HepG2 (cell line): ENCODE data around the gene ELP1. TPM values are rescaled to one million over a fixed set of nuclear protein-coding genes. Genes with fewer than 3 reads are reported as not detected.

Experiments
- ATAC-seq: fragments of 200-7000 bp; cut with Tn5 transposase; 3 replicates; pipeline ENCODE4 v1.9.1; 2020; ENCODE audit warnings: mild to moderate bottlenecking, moderate library complexity
- BruUV-seq: library from RNA; stranded (reverse); fragments of 400-500 nt; replicated peaks from 2 replicates; lab custom pipeline; 2021; lab: Mats Ljungman, UMichigan
- CTCF ChIA-PET: fragments of 300-600 bp; formaldehyde crosslinking; extraction: SDS; loops from one replicate; lab custom pipeline; 2021; ENCODE audit warnings: low total read pairs, inconsistent platforms, low intra/inter-chr PET ratio; lab: Yijun Ruan, JAX
- POLR2A ChIA-PET: fragments of 350-600 bp; sonication (Branson Sonifier 250); formaldehyde crosslinking; loops from one replicate; lab custom pipeline; 2020; ENCODE audit warnings: antibody characterized with exemption, inconsistent platforms; lab: Yijun Ruan, JAX
- DNase-seq: peaks from one replicate; pipeline ENCODE4 v3.0.0-alpha.2; 2015; ENCODE audit warnings: low spot score
- FAIRE-seq: peaks from 3 replicates; lab custom pipeline; 2011; peaks lifted over from hg19 to GRCh38; lab: Jason Lieb, UNC
- H2AFZ ChIP-seq: one replicate; pipeline ENCODE4 v1.6.1; 2011; ENCODE audit warnings: low read length, inconsistent platforms
- H3K27ac ChIP-seq: fragments of 300-600 bp; 3 replicates; pipeline ENCODE4 v1.8.0; 2011; ENCODE audit warnings: mixed run types, mild to moderate bottlenecking, mixed read lengths, low read length, inconsistent platforms; ENCODE audit not compliant: insufficient read depth; ENCODE audit errors: extremely low read length
- H3K27me3 ChIP-seq, 2 experiments: fragments of 200-600 bp in 1 of 2; 2 replicates in 1 of 2; 3 replicates in 1 of 2; pipeline versions ENCODE4 v1.6.0 to v1.8.0; 2011; ENCODE audit warnings: low read length in 2 of 2, mild to moderate bottlenecking in 2 of 2, moderate library complexity in 2 of 2, inconsistent platforms in 1 of 2; ENCODE audit not compliant: insufficient read depth in 2 of 2, control insufficient read depth in 1 of 2
- H3K36me3 ChIP-seq, 2 experiments: fragments of 200-600 bp in 1 of 2; replicated peaks in 1 of 2; 2 replicates in 1 of 2; 3 replicates in 1 of 2; pipeline versions ENCODE4 v1.5.1 to v1.8.0; 2011; ENCODE audit warnings: low read length in 2 of 2, inconsistent platforms in 1 of 2; ENCODE audit not compliant: insufficient read depth in 2 of 2, control insufficient read depth in 1 of 2
- H3K4me1 ChIP-seq: 2 replicates; pipeline ENCODE4 v1.5.1; 2012; ENCODE audit warnings: low read length, inconsistent platforms; ENCODE audit not compliant: insufficient read depth
- H3K4me2 ChIP-seq: 2 replicates; pipeline ENCODE4 v1.6.0; 2011; ENCODE audit warnings: low read depth, low read length, inconsistent platforms
- H3K4me3 ChIP-seq, 3 experiments: fragments of 200-600 bp in 1 of 3; sonication (generic), shearing (Covaris generic) in 1 of 3; replicated peaks in 1 of 3; 2 replicates each; pipeline ENCODE4 v1.5.1; 2011 to 2016; ENCODE audit warnings: low read length in 3 of 3, inconsistent platforms in 2 of 3, low read depth in 2 of 3, mild to moderate bottlenecking in 2 of 3, control low read depth in 1 of 3, mixed read lengths in 1 of 3; ENCODE audit not compliant: insufficient read depth in 1 of 3
- H3K79me2 ChIP-seq: one replicate; pipeline ENCODE4 v1.6.1; 2011; ENCODE audit warnings: low read length, inconsistent platforms; ENCODE audit not compliant: insufficient read depth
- H3K9ac ChIP-seq: 2 replicates; pipeline ENCODE4 v1.6.0; 2011; ENCODE audit warnings: mild to moderate bottlenecking, low read depth, low read length, inconsistent platforms; ENCODE audit not compliant: insufficient read depth
- H3K9me3 ChIP-seq: 2 replicates; pipeline ENCODE4 v1.5.1; 2012; ENCODE audit warnings: mild to moderate bottlenecking, low read length
- H4K20me1 ChIP-seq: 2 replicates; pipeline ENCODE4 v1.6.0; 2011; ENCODE audit warnings: inconsistent platforms, mild to moderate bottlenecking, low read length, moderate library complexity; ENCODE audit not compliant: insufficient read depth
- ETV5 ChIP-seq: IDR thresholded peaks from 2 replicates; pipeline ENCODE4 v1.6.1; 2018; ENCODE audit warnings: missing biosample characterization, missing genetic modification reagents, inconsistent platforms, borderline replicate concordance
- GATAD1 ChIP-seq: IDR thresholded peaks from 2 replicates; pipeline ENCODE4 v1.6.1; 2016; ENCODE audit warnings: missing genetic modification reagents, missing compliant biosample characterization
- HDAC6 ChIP-seq: fragments of 200-600 bp; sonication (generic); IDR thresholded peaks from 2 replicates; pipeline ENCODE4 v1.7.0; 2017; ENCODE audit warnings: mild to moderate bottlenecking, antibody characterized with exemption, low read length, low read depth
- HMG20A ChIP-seq: IDR thresholded peaks from 2 replicates; pipeline ENCODE4 v1.6.1; 2016; ENCODE audit warnings: borderline replicate concordance
- MAZ ChIP-seq, 2 experiments: sonication (generic) in 1 of 2; formaldehyde crosslinking in 1 of 2; IDR thresholded peaks; 2 replicates each; pipeline versions ENCODE4 v1.5.0 to v1.6.1; 2012 to 2020; ENCODE audit warnings: low read depth in 2 of 2, mild to moderate bottlenecking in 2 of 2, borderline replicate concordance in 1 of 2, improper control_type of control experiment in 1 of 2, low read length in 1 of 2, missing genetic modification reagents in 1 of 2, moderate library complexity in 1 of 2
- MBD4 ChIP-seq: IDR thresholded peaks from 2 replicates; pipeline ENCODE4 v1.6.1; 2012; ENCODE audit warnings: low read length, inconsistent platforms, borderline replicate concordance
- NFE2L2 ChIP-seq: fragments of 150-350 bp; IDR thresholded peaks from 2 replicates; pipeline ENCODE4 v1.6.1; 2014; ENCODE audit warnings: low read length
- NFYC ChIP-seq: IDR thresholded peaks from 2 replicates; pipeline ENCODE4 v1.6.1; 2016; ENCODE audit warnings: missing genetic modification reagents, missing compliant biosample characterization
- POLR2G ChIP-seq: fragments of 200-400 bp; formaldehyde crosslinking; IDR thresholded peaks from 2 replicates; pipeline ENCODE4 v1.6.1; 2018; ENCODE audit warnings: mild to moderate bottlenecking, low read depth, low read length, moderate library complexity
- SAP130 ChIP-seq: IDR thresholded peaks from 2 replicates; pipeline ENCODE4 v1.6.1; 2016; ENCODE audit warnings: low read depth
- SATB2 ChIP-seq: sonication (generic); formaldehyde crosslinking; IDR thresholded peaks from 2 replicates; pipeline ENCODE4 v1.5.0; 2020; ENCODE audit warnings: missing genetic modification reagents
- YEATS4 ChIP-seq: sonication (generic); formaldehyde crosslinking; IDR thresholded peaks from 2 replicates; pipeline ENCODE4 v1.4.0; 2020; ENCODE audit warnings: missing genetic modification reagents, borderline replicate concordance
- ZNF30 ChIP-seq: sonication (generic); formaldehyde crosslinking; IDR thresholded peaks from 2 replicates; pipeline ENCODE4 v1.5.0; 2020; ENCODE audit warnings: mild to moderate bottlenecking, missing genetic modification reagents
- ZNF530 ChIP-seq: sonication (generic); formaldehyde crosslinking; IDR thresholded peaks from 2 replicates; pipeline ENCODE4 v1.5.0; 2020; ENCODE audit warnings: low read depth, mild to moderate bottlenecking, missing genetic modification reagents
- ZNF543 ChIP-seq: sonication (generic); formaldehyde crosslinking; IDR thresholded peaks from 2 replicates; pipeline ENCODE4 v1.4.0; 2020; ENCODE audit warnings: mild to moderate bottlenecking, missing genetic modification reagents
- ZNF703 ChIP-seq: sonication (generic); formaldehyde crosslinking; IDR thresholded peaks from 2 replicates; pipeline ENCODE4 v1.5.1; 2020; ENCODE audit warnings: missing genetic modification reagents, mild to moderate bottlenecking, moderate library complexity, borderline replicate concordance
- ZSCAN25 ChIP-seq: sonication (generic); formaldehyde crosslinking; IDR thresholded peaks from 2 replicates; pipeline ENCODE4 v1.8.0; 2022; ENCODE audit warnings: mild to moderate bottlenecking, missing genetic modification reagents
- WGBS: methylation state at CpG from one replicate; pipeline ENCODE4 v1.1.6; 2017; ENCODE audit warnings: low lambda C conversion rate; 5-methylcytosine and 5-hydroxymethylcytosine counted together
- in situ Hi-C: cut with HindIII; loops from 2 replicates; pipeline ENCODE4 v1.10.0; 2017; ENCODE audit warnings: low pct_unique_long_range_greater_than_20kb; ENCODE audit not compliant: extremely low pct_ligation_motif_present
- intact Hi-C: fragments of 100-400 bp; cut with micrococcal nuclease; formaldehyde crosslinking; loops from one replicate; pipeline ENCODE4 v1.10.0; 2022; ENCODE audit not compliant: unreplicated experiment
- polyA plus RNA-seq, 8 experiments: library from polyadenylated mRNA; depleted of rRNA in 3 of 8; stranded (reverse) in 7 of 8; unstranded in 1 of 8; fragments of >200 nt; fragmentation: Illumina TruSeq in 4 of 8; extraction: Trizol in 4 of 8; gene quantifications; 2 replicates each; pipeline versions ENCODE4 v1.2.1 to v1.2.3, GENCODE V29; 2011 to 2016; ENCODE audit warnings: low read depth in 4 of 8, missing spikeins in 1 of 8, mixed read lengths in 1 of 8; ENCODE audit not compliant: insufficient read depth in 1 of 8
- total RNA-seq, 5 experiments: library from RNA; depleted of rRNA; stranded (reverse); fragments of >200 nt; fragmentation: Illumina TruSeq; extraction: Trizol; gene quantifications; 2 replicates each; pipeline ENCODE4 v1.2.3, GENCODE V29; 2016; ENCODE audit warnings: low read depth in 1 of 5
- TF ChIP-seq, protein P1 (sequence below): IDR thresholded peaks from 2 replicates; pipeline ENCODE4 v1.4.0; 2020; ENCODE audit warnings: mild to moderate bottlenecking, missing genetic modification reagents
- TF ChIP-seq, protein P2 (sequence below): sonication (generic); formaldehyde crosslinking; conservative IDR thresholded peaks from 2 replicates; pipeline ENCODE4 v1.4.0; 2020; ENCODE audit warnings: missing genetic modification reagents

ELP1 gene
- total and polyA plus RNA-seq, 2 of the 13 experiments (the other 11 are each of a cell fraction or from before 2014, with no cell fraction given), result 157 to 275 TPM

- ATAC-seq, result peak; percentile 94
- Histone ChIP-seq H3K9me3 (no peaks in the 10 kb centered on the region), H3K4me3 (peak overlapping the region; percentile 57 to 67 (median 66); a peak in 5 of 6 replicates), H3K27ac (peak overlapping the region; percentile 99), H4K20me1 (no peaks in the 10 kb centered on the region), H3K27me3 (no peaks in the 10 kb centered on the region), H3K9ac (peak overlapping the region; percentile 93), H3K79me2 (peaks cover 59% of the 10 kb centered on the region), H3K4me1 (peaks cover 90% of the 10 kb centered on the region), H3K4me2 (peak overlapping the region; percentile 77), H2AFZ (no peak overlapping the region), H3K36me3 (peaks cover 8 to 21% of the 10 kb centered on the region in 2 experiments)
- POLR2A ChIA-PET, result interaction anchor here (0.6 to 4.7 kb wide), 15 partner anchors 8 to 196 kb away, joined by 3 to 45 read pairs (median 7); partner anchors contain the start of genes ABITRAM and ELP1
- CTCF ChIA-PET, result no interaction called here
- DNase-seq, result peak; percentile 100
- in situ Hi-C loops, result loop anchor here (5.0 kb wide), 1 partner anchor 47 kb away; the partner anchor contains the start of genes ABITRAM and ELP1
- 0% methylated on average over 1 of the region's 1 CpG for WGBS
- no TSS peak for BruUV-seq
- intact Hi-C loops, result loop anchor here (1.0 to 5.0 kb wide), 2 partner anchors 9 to 47 kb away; partner anchors contain the start of genes ABITRAM and ELP1
- peak; percentile 96 for FAIRE-seq
- TF ChIP-seq, protein P1, sequence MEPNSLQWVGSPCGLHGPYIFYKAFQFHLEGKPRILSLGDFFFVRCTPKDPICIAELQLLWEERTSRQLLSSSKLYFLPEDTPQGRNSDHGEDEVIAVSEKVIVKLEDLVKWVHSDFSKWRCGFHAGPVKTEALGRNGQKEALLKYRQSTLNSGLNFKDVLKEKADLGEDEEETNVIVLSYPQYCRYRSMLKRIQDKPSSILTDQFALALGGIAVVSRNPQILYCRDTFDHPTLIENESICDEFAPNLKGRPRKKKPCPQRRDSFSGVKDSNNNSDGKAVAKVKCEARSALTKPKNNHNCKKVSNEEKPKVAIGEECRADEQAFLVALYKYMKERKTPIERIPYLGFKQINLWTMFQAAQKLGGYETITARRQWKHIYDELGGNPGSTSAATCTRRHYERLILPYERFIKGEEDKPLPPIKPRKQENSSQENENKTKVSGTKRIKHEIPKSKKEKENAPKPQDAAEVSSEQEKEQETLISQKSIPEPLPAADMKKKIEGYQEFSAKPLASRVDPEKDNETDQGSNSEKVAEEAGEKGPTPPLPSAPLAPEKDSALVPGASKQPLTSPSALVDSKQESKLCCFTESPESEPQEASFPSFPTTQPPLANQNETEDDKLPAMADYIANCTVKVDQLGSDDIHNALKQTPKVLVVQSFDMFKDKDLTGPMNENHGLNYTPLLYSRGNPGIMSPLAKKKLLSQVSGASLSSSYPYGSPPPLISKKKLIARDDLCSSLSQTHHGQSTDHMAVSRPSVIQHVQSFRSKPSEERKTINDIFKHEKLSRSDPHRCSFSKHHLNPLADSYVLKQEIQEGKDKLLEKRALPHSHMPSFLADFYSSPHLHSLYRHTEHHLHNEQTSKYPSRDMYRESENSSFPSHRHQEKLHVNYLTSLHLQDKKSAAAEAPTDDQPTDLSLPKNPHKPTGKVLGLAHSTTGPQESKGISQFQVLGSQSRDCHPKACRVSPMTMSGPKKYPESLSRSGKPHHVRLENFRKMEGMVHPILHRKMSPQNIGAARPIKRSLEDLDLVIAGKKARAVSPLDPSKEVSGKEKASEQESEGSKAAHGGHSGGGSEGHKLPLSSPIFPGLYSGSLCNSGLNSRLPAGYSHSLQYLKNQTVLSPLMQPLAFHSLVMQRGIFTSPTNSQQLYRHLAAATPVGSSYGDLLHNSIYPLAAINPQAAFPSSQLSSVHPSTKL (CRISPR knock-in tag), result peak; percentile 99
- TF ChIP-seq, protein P2, sequence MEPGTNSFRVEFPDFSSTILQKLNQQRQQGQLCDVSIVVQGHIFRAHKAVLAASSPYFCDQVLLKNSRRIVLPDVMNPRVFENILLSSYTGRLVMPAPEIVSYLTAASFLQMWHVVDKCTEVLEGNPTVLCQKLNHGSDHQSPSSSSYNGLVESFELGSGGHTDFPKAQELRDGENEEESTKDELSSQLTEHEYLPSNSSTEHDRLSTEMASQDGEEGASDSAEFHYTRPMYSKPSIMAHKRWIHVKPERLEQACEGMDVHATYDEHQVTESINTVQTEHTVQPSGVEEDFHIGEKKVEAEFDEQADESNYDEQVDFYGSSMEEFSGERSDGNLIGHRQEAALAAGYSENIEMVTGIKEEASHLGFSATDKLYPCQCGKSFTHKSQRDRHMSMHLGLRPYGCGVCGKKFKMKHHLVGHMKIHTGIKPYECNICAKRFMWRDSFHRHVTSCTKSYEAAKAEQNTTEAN, result peak; percentile 92
- TF ChIP-seq SATB2, result no peak
- peak; percentile 84 for TF ChIP-seq ETV5 (CRISPR knock-in tag)
- TF ChIP-seq POLR2G, result peak; percentile 95
- TF ChIP-seq ZNF703 (CRISPR knock-in tag), result peak; percentile 78; the same call in 1 of the 2 replicates
- TF ChIP-seq YEATS4 (CRISPR knock-in tag), result peak; percentile 57; the same call in 1 of the 2 replicates
- TF ChIP-seq ZNF543, result peak; percentile 59; the same call in 1 of the 2 replicates
- TF ChIP-seq GATAD1, result no peak; the same call in 1 of the 2 replicates
- TF ChIP-seq NFYC (CRISPR knock-in tag), result no peak; the same call in 1 of the 2 replicates
- TF ChIP-seq MBD4, result peak; percentile 76
- TF ChIP-seq ZNF530 (CRISPR knock-in tag), result no peak
- TF ChIP-seq ZNF30 (CRISPR knock-in tag), result no peak
- TF ChIP-seq HMG20A (CRISPR knock-in tag), result peak; percentile 97
- peak; percentile 94 for TF ChIP-seq SAP130 (CRISPR knock-in tag)
- TF ChIP-seq HDAC6, result no peak
- TF ChIP-seq ZSCAN25 (CRISPR knock-in tag), result peak; percentile 82
- TF ChIP-seq MAZ (IDR thresholded peaks at IDR 0.05; ENCODE audit: borderline replicate concordance, low read depth, low read length), result 0 out of 2 replicates have a peak, but pooled peaks have one; percentile 62
- TF ChIP-seq MAZ (CRISPR knock-in tag; IDR thresholded peaks at IDR 0.05; ENCODE audit: low read depth), result peak; percentile 79
- peak; percentile 16; the same call in 1 of the 2 replicates for TF ChIP-seq NFE2L2
Observed at GRCh38 chr9:108885643-108886348, 48.1 kb downstream of the ELP1 start.
